Mucosa of stomach (tissue), 1 donor: ENCODE data around the gene CUEDC2.
A peak's percentile ranks its signal among the peaks of the same experiment; 100 is the strongest.

Experiments
- H3K27me3 ChIP-seq: one replicate; pipeline ENCODE4 v1.7.0; 2013; ENCODE audit warnings: mild to moderate bottlenecking, low read length; ENCODE audit not compliant: control insufficient read depth, insufficient read depth
- H3K36me3 ChIP-seq: one replicate; pipeline ENCODE4 v1.7.0; 2013; ENCODE audit warnings: low read length; ENCODE audit not compliant: control insufficient read depth, insufficient read depth
- H3K4me1 ChIP-seq: one replicate; pipeline ENCODE4 v1.7.0; 2013; ENCODE audit warnings: mild to moderate bottlenecking, low read length; ENCODE audit not compliant: control insufficient read depth, insufficient read depth
- H3K4me3 ChIP-seq: one replicate; pipeline ENCODE4 v1.7.0; 2013; ENCODE audit warnings: low read length
- H3K9ac ChIP-seq: one replicate; pipeline ENCODE4 v1.7.0; 2013; ENCODE audit warnings: mild to moderate bottlenecking, low read length, moderate library complexity
- H3K9me3 ChIP-seq: one replicate; pipeline ENCODE4 v1.7.0; 2013; ENCODE audit warnings: mild to moderate bottlenecking, low read length, moderate library complexity; ENCODE audit not compliant: control insufficient read depth
- donor health status: Pancreatic carcinoma.

The CUEDC2 gene

GRCh38 chr10:102451105-102451969 is 19.0 kb upstream of the CUEDC2 start, which contains the start of gene C10orf95:
TSS of gene C10orf95 (minus strand) at chr10:102451543. CDS start at chr10:102451093, 450 bp downstream.
- H3K4me1 ChIP-seq: peaks cover 14% of the 10 kb centered on the region
- H3K9ac ChIP-seq: peak within 1 kb of the TSS; percentile 62
- H3K36me3 ChIP-seq: peaks cover 5% of the 10 kb centered on the region
- no peaks in the 10 kb centered on the region for H3K27me3 ChIP-seq
- no peaks in the 10 kb centered on the region for H3K9me3 ChIP-seq
- peak within 1 kb of the TSS; percentile 82 for H3K4me3 ChIP-seq

DNA sequence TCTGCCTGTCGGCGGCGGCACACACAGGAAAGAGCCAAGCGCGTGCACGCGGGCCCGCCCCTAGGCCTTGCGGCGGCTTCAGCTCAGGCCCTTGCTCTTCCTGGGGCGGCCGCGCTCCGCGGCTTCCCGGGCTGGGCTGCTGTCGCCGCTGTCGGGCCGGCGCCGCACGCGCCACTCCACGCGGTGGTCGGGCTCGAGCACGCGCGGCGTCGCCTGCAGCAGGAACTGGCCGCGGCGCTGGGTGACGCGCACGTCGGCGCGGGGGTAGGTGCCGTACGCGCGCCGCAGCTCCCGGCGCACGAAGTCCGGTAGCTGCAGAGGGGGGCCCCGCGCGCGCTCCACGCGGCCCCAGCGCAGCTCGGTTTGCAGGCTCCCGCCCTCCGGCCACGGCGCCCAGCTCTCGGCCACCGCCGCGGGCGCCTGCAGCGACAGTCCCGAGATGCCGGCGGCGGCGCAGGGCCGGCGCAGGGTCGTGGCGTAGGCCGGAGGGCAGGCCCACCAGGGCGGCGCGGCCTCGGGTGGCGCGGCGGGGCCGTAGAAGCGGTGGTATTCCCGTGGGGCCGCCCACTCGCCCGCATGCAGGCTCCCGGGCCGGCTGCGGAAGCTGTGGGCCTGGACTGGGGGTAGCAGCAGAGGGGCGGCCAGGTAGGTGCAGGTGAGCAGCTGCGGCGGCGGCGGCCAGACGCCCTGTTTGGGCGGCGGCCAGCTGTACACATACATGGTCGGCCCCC is 18.2 kb upstream of the CUEDC2 start:
- Histone ChIP-seq H3K9me3 (no peaks in the 10 kb centered on the region), H3K36me3 (peaks cover 5% of the 10 kb centered on the region), H3K4me3 (peak overlapping the region; percentile 82), H3K4me1 (peaks cover 14% of the 10 kb centered on the region), H3K9ac (peak overlapping the region; percentile 82), H3K27me3 (no peaks in the 10 kb centered on the region)

- Histone ChIP-seq H3K4me1 (peaks cover 14% of the 10 kb centered on the region), H3K4me3 (peak overlapping the region; percentile 82), H3K36me3 (peaks cover 5% of the 10 kb centered on the region), H3K27me3 (no peaks in the 10 kb centered on the region), H3K9me3 (no peaks in the 10 kb centered on the region), H3K9ac (peak overlapping the region; percentile 82)
Measured at GRCh38 chr10:102450124-102450373, 17.7 kb upstream of the CUEDC2 start.

DNA sequence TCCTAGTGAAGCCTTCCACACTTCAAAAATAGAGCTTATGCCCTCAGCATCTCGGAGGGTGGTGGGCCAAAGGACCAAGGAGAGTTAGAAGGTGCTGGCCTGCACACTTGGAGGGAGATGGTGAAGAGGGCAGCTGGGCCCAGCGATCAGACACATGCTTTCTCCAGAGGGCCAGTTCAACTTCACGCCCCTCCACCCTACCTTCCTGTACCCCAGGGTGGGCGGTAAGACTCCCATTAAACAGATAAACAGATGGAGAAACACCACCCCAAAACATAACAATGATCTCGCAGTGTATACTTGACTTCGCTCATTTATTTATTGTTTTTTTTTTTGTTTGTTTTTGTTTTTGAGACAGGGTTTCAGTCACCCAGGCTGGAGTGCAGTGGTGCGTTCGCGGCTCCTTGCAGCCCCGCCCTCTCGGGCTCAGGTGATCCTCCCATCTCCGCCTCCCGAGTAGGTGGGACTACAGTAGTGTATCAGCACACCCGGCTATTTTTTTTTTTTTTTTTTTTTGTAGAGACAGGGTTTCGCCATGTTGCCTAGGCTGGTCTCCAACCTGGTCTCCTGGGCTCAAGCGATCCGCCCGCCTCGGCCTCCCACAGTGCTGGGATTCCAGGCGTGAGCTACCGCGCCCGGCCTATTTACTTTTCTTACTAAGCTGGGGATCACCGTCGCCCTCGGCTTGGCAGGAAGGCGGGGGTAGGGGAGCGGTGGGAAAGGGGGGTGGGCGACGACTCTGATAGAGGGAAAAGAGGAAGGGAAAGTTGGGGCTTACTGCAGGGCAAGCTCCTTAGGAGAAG is 17.1 kb upstream of the CUEDC2 start:
- Histone ChIP-seq H3K9me3 (no peaks in the 10 kb centered on the region), H3K4me1 (peaks cover 14% of the 10 kb centered on the region), H3K36me3 (peaks cover 5% of the 10 kb centered on the region), H3K4me3 (peak overlapping the region; percentile 82), H3K9ac (peak overlapping the region; percentile 82), H3K27me3 (no peaks in the 10 kb centered on the region)

DNA sequence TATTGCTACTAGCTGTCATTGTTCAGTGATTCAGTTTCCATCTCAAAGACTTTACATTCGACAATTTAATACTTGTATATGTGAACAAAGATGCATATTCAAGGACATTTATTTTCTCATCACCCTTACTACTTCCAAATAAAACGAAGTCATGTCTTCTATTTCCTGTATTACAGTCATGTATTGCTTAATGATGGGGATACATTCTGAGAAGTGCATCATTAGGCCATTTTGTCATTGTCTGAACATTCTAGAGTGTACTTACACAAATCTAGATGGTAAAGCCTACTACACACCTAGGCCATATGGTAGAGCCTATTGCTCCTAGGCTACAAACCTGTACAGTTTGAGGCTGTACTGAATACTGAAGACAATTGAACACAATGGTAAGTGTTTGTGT is 12.5 kb upstream of the CUEDC2 start:
- Histone ChIP-seq H3K9ac (no peak overlapping the region), H3K4me3 (no peak overlapping the region), H3K4me1 (no peaks in the 10 kb centered on the region), H3K9me3 (no peaks in the 10 kb centered on the region), H3K27me3 (no peaks in the 10 kb centered on the region), H3K36me3 (no peaks in the 10 kb centered on the region)

DNA sequence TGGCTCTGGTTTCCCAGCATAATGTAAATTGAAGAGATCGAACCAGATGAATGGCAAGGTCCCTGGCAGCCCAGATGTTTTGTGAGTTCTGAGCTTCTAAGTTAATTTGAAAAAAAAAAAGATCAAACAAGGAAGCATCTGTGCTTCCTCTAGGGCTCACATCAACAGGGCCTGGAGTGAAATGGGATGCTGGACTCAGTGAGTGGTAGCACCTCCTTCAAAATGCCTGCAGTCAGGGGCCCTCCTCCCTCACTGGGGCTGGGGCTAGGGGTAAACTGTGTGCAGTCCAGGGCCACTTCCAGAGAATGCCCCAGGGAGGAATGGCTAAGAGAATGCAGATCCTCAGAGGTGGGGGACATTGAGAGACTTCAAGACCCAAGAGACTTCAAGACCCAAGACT is 6.0 kb upstream of the CUEDC2 start:
- Histone ChIP-seq H3K27me3 (peaks cover 13% of the 10 kb centered on the region), H3K9me3 (no peaks in the 10 kb centered on the region), H3K9ac (no peak overlapping the region), H3K4me3 (no peak overlapping the region), H3K36me3 (no peaks in the 10 kb centered on the region), H3K4me1 (peaks cover 3% of the 10 kb centered on the region)

DNA sequence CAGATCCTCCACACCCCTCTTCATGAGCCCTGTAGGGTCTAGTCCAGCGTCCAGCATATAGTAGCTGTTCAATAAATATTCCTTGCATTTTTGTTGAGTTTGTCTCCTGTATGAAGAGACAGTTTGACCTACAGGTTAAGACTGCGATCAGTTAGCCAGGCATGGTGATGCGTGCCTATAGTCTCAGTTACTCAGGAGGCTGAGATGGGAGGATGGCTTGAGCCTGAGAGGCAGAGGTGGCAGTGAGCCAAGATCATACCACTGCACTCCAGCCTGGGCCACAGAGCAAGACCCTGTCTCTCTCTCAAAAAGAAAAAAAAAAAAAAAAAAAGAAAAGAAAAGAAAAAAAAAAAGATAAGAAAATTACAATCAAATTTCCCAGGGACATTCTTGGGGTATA is 5.1 kb upstream of the CUEDC2 start:
- Histone ChIP-seq H3K4me3 (no peak overlapping the region), H3K9me3 (no peaks in the 10 kb centered on the region), H3K9ac (no peak overlapping the region), H3K4me1 (peaks cover 3% of the 10 kb centered on the region), H3K36me3 (no peaks in the 10 kb centered on the region), H3K27me3 (peaks cover 14% of the 10 kb centered on the region)

DNA sequence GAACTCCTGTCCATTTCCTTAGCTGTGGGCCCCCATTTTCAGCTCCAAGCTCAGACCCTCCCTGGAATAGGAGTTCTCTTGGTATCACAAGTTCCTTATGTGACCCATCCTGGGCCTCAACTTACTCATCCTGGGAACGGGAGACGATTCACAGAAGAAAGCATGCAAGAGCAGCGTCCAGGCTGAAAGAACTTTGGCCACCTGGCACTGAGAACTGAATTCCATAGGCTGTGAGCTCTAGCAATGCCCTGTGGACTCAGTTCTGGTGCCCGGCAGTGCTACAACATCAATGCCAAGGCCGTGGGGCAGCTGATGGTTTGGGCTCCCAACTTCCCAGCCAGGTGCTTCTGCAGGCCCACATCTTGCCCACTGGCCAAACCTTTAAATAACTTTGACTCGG is 3.9 kb upstream of the CUEDC2 start:
- Histone ChIP-seq H3K36me3 (no peaks in the 10 kb centered on the region), H3K4me1 (peaks cover 9% of the 10 kb centered on the region), H3K27me3 (peaks cover 14% of the 10 kb centered on the region), H3K9ac (no peak overlapping the region), H3K4me3 (no peak overlapping the region), H3K9me3 (no peaks in the 10 kb centered on the region)

DNA sequence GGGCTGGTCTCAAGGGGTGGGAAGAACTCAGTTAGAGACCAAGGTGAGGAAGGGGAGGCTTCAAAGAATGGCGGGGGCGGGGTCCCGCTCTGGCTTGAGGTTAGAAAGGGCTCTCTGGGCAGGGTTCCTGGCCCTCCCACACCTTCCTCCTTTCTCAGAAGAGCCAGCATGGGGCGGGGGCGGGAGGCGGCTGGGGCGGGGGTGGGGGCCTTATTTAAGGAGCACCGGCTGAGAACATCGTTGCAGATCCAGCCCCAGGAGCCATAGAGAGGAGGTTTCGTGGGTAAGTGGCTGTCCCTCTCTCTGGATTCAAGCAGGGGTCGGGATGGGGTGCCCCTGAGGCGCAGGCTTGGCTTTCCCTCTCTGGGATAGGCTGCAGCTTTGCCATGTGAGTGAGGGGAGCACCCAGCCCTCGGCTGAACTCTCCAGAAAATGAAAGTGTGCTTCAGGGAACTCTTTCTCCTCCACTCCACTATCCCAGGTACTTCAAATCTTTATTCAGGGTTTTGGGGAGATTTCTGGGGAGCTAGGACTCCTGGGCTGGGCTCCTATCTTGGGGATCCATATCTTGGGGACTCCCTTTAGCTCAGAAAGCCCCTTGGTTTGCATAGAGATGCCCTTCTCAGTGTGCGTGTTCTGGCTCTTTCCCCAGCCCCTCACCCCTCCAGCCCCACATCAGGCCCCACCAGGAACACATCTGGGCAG is 3.3 kb upstream of the CUEDC2 start:
- peaks cover 14% of the 10 kb centered on the region for H3K27me3 ChIP-seq
- H3K9me3 ChIP-seq: no peaks in the 10 kb centered on the region
- no peak overlapping the region for H3K4me3 ChIP-seq
- no peak overlapping the region for H3K9ac ChIP-seq
- no peaks in the 10 kb centered on the region for H3K36me3 ChIP-seq
- peaks cover 9% of the 10 kb centered on the region for H3K4me1 ChIP-seq

DNA sequence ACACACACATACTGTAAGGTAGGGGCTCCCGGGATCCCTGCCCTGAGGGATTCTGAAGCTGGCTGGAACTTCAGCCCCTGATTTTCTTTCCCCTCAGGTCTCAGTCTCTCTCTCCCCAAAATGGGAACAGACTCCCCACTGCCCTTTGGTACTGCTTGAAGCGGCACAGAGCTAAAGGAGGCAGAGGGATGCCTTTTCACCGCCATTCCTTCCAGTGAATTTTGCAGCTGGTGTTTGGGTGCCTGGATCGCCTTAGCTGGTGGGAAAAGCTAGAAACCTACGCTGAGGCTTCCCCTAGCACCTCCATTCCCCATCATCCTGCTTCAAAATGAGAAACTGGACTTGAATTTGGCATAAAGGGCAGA is 2.7 kb upstream of the CUEDC2 start:
- H3K9me3 ChIP-seq: no peaks in the 10 kb centered on the region
- H3K4me3 ChIP-seq: no peak overlapping the region
- peaks cover 14% of the 10 kb centered on the region for H3K27me3 ChIP-seq
- no peak overlapping the region for H3K9ac ChIP-seq
- peaks cover 9% of the 10 kb centered on the region for H3K4me1 ChIP-seq
- no peaks in the 10 kb centered on the region for H3K36me3 ChIP-seq

GRCh38 chr10:102434394-102435132 is 2.2 kb upstream of the CUEDC2 start:
- H3K36me3 ChIP-seq: no peaks in the 10 kb centered on the region
- no peaks in the 10 kb centered on the region for H3K9me3 ChIP-seq
- no peak overlapping the region for H3K9ac ChIP-seq
- H3K4me3 ChIP-seq: no peak overlapping the region
- peaks cover 14% of the 10 kb centered on the region for H3K27me3 ChIP-seq
- peaks cover 9% of the 10 kb centered on the region for H3K4me1 ChIP-seq
